Amygdala (tissue), 56 donors: ENCODE measurements around the gene TBC1D20.
A peak's percentile ranks its signal among the peaks of the same experiment; 100 is the strongest.
"Not testable (repeated sequence)": the region's sequence is repeated elsewhere in the genome, so short reads cannot be mapped to it uniquely, and the experiment has no call there.

Experiments used
- DNase-seq, 56 donors: peaks; one replicate each; lab custom pipeline; 2025; lab: John Stamatoyannopoulos, UW

The TBC1D20 gene

DNA sequence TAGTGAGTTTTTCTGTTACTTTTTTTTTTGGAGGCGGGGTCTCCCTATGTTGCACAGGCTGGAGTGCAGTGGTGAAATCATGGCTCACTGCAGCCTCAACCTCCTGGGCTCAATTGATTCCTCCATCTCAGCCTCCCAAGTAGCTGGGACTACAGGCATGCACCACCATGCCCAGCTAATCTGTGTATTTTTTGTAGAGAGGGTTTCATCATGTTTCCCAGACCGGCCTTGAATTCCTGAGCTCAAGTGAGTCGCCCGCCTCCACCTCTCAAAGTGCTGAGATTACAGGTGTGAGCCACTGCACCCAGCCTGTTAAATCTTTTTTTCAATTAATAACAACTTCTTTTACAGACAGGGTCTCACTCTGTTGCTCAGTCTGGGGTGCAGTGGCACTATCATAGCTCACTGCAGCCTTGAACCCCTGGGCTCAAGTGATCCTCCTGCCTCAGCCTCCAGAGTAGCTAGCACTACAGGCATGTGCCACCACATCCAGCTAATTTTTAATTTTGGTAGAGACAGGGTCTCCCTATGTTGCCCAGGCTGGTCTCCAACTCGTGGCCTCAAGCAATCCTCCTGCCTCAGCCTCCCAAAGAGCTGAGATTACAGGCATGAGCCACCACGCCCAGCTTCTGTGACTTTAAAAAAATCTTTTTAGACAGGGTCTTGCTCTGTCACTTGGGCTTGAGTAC lies 14.4 kb upstream of the TBC1D20 start:
- not testable (repeated sequence) for DNase-seq

DNA sequence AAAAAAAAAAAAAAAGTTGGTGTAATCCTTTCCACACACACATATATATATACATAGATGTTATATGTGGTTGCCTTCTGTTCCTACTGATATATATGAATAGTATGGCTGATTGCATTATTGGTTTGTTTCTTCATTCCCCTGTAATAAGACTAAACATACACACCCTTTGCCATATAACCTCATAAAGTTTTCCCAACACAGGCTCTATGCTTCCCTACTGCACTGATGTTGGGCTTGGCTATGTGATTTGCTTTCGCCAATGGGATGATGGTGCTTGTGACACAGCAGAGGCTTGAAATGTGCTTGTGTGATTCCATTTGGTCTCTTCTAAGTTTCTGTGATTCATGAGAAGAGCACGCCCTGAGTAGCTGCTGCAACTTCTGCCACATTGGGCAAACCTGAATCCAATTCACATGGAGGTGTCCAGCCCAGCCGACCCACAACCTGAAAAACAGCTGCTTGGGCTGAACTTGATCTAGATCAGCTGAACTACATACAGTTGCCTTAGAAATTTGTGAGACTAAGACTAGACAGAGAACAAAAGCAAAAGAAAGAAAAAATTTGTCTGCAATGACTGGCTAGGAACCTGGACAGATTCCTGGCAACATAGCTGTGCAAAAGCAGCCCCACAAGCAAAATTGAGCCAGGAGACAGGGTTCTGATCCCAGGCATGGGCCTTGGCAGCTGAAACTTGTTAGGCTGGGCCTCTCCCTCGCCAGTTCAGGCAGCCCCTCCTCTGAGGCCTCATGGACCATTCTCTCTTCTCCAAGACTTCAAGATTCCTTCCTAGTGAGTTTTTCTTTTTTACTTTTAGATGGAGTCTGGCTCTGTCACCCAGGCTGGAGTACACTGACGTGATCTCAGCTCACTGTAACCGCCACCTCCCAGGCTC lies 13.4 kb upstream of the TBC1D20 start:
- peak in 1 of 56 donors; percentile 3 for DNase-seq

DNA sequence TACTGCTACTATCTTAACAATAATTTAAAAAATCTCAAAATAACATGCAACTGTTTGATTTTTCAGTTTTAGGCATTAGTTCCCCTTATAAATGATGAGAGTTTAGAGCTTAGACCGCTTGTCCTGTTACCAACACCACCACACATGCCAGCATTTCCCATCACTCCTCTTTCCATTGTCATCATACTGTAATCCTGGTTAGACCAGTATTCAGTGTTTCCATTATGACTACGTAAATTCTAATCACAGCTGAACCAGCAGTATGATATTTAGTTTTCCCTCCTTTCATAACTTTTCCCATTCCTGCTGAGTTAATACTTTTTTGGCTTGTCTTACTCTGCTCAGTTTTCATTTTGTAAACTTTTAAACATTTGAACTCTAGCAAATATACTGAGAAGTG lies 12.2 kb upstream of the TBC1D20 start:
- no peak for DNase-seq

DNA sequence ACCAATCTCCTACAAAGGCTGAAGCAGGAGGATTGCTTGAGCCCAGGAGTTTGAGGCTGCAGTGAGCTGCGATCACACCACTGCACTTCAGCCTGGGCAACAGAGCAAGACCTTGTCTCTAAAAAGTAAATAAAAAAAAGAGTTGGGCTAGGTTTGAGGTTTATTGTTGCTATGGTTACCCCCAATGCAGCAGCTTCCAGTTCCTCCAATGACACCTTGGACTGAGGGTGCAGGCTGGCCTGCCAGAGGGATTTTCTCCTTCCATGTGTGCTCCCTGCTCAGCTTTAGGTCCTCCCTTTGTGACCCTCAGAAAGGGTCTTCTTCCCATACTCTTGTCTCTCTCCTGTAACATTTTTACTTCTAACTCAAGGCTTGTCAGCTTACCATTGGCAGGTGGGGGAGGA lies 10.6 kb upstream of the TBC1D20 start:
- no peak for DNase-seq

DNA sequence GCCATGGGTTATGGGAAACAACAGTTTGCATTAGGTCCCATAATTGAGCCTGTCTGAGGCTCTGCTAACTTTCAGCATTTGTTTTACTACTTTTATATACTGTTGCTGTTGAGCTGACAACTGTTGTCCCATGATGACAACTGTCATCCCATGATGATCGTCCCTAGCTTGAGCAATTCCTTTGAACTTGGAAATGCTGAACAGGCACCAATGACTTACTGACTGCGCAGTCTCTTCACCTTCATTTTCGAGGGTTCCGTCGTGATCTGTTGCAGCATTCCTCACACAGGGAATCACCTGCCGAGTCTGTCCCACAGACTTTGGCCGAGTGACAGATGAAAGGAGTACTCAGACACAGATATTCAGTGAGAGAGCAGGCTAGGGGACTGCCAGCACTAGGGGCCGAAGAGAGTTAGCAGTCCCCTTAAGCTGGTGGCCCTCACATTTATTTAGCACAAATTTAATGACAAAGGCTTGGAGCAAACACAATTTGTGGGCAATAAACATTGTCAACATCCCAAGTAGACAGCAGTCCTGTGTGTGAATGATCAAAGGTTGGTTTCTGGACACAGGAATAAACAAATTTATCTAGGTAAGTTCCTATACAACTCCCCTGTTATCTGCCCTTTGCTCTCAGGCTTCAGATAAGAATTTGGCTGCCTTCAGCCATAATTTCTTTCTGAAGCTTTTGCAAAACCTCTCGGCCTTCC lies 10.0 kb upstream of the TBC1D20 start:
- DNase-seq, result no peak

DNA sequence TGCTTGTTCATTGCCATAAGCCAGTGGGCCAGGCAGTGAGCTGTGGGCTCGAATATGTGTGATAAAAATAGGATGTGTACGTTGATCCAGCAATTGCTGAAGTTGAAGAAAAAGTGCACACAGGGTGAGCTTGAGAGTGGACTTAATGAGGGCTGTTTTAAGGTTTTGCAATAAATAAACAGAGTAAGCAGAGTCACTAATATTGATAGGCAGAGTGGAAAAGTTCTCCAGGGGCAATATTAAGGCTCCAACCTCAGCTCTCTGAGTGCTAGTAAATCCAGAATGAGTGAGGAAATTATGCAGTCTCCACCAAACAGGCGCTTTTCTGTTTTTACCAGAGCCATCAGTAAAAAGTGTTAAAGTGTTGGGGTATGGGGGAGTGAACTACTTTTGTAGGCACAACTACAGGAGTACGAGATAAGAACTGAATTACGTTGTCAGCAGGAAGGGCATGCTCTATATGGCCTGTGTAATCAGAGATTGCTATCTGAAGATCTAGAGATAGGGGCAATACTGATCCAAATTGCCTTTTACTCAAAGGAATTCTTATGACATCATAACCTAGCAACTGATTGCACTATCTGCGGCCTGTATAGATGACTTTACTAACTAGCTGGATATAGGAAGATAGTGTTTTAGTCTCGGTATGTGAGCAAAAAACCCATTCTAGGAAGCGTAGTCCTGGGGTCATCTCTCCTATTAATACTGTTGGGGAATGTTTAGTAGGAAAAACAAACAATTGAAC lies 7.6 kb upstream of the TBC1D20 start:
- DNase-seq, result no peak

DNA sequence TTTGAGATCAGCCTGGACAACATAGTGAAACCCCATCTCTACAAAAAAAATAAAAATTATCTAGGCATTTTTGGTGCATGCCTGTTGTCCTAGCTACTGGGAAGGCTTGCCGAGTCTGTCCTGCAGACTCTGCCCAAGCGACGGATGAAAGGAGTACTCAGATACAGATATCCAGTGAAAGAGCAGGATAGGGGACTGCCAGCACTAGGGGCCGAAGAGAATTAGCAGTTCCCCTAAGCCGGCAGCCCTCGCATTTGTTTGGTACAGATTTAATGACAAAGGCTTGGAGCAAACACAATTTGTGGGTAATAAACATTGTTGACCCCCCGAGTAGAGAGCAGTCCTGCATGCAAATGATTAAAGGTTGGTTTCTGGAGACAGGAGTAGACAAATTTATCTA lies 5.4 kb upstream of the TBC1D20 start:
- DNase-seq, result no peak

DNA sequence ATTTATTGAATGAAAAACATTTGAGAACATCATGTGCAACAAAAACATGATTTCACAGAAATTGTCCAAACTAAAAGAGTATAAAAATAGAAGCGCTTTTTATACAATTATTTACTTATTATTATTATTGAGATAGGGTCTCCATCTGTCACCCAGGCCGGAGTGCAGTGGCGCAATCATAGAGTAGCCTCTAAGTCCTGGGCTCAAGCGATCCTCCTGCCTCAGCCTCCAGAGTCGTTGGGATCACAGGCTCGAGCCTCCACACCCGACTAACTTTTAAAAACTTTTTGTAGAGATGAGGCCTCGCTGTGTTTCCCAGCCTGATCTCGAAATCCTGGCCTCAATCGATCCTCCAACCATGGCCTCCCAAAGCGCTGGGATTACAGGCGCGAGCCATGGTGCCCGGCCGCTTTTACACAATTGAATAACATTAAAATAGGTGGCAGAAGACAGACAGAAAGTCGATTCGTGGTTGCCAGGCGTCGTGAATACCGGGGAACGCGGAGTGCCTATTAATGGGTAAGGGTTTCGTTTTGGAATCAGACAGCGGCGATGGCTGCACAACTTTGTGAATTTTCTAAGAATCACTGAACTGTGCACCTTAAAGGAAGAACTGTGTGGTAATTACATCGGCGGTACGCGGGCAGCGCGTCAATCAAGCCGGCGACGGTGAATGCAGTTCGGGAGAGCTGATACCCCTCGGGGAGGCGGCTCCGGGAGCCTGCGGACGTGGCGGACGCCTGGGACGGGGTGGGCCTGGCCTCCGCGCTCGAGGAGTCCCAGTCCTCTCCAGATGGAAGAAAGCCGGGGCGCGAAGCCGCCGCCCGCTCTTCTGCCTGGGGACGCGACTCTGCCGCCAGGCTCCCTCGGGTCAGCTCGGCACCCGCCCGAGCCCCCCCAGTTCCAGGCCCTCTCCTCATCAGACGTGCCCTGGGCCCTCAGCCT lies 807 bp downstream of the TBC1D20 start:
- DNase-seq, result peak in 22 of 56 donors; percentile 25 to 77 (median 53)

DNA sequence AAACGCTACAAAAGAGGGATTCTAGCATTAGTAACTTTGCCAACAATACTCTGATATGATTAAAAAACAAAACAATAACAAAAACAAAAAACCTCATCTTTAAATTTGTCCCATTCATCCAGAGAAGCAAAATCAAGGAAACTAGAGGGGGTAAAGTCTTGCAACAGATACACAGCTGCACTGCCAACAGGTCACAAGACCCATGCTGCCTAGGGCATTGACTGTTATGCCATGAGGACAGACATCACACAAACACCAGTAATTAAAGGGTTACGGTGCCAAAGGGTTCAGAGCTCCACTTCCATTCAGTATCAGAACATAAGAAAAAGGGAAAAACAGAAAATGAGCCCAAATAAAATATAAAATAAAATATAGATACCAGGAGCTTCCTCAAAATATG lies 1.6 kb downstream of the TBC1D20 start:
- peak in 2 of 56 donors; percentile 13 to 18 for DNase-seq

DNA sequence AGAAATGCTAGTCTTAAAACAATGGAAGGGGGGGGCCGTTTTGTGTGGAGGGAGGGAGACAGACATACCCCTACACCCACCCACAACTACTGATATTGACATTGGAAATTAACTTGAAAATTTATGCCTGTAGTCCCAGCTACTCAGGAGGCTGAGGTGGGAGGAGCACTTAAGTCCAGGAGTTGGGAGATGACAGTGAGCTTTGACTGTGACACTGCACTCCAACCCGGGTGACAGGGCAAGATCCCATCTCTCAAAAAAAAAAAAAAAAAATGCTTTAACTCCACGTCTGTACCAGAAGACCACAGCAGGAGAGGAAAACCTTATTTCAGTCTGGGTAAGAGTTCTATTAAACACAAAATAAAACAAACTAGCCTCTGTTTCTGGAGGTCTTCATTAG lies 2.2 kb downstream of the TBC1D20 start:
- DNase-seq, result no peak

DNA sequence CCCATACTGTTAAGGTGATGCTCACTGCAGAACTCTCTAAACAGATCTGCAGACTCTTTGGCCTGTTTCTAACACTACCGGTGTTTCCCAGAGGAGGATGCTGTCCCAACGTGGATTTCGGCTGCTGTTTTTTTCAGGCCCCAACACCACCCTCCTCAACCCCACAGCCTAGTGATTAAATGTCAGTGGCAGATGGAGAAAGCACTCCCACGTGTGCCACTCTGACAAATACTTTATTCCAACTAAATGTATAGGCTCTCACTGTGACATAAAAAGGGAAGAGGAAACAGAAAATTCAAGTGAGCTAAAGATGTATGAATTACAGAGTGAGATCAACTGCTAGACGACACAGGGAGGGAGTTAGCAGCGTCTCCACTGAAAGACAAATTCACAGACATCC lies 3.6 kb downstream of the TBC1D20 start:
- DNase-seq, result no peak

DNA sequence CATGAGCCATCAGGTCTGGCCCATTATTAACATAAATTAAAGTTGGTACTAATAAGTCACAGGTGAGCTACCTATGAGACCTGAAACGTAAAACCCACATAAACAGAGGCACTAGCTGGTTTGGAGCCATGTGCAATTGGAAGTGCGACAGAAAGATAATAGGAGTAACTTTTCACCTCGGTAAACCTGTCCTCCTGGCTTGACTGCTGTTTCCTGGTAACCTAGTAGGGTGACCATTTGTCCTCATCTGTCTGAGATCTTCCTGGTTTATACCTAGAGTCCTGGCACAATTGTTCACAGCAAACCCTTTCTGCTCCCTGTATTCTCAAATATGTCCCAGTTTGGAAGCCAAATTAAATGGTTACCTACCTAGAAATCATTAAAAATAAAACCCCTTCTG lies 7.4 kb downstream of the TBC1D20 start:
- DNase-seq, result no peak

DNA sequence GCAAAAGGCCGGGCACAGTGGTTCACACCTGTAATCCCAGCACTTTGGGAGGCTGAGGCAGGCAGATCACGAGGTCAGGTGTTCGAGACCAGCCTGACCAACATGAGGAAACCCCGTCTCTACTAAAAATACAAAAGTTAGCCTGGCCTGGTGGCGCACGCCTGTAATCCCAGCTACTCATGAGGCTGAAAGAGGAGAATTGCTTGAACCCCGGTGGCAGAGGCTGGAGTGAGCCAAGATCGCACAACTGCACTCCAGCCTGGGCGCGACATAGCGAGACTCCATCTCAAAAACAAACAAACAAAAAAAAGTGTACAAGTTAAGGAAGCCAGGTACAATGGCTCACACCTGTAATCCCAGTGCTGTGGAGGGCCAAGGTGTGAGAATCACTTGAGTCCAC lies 10.3 kb downstream of the TBC1D20 start:
- not testable (repeated sequence) for DNase-seq

DNA sequence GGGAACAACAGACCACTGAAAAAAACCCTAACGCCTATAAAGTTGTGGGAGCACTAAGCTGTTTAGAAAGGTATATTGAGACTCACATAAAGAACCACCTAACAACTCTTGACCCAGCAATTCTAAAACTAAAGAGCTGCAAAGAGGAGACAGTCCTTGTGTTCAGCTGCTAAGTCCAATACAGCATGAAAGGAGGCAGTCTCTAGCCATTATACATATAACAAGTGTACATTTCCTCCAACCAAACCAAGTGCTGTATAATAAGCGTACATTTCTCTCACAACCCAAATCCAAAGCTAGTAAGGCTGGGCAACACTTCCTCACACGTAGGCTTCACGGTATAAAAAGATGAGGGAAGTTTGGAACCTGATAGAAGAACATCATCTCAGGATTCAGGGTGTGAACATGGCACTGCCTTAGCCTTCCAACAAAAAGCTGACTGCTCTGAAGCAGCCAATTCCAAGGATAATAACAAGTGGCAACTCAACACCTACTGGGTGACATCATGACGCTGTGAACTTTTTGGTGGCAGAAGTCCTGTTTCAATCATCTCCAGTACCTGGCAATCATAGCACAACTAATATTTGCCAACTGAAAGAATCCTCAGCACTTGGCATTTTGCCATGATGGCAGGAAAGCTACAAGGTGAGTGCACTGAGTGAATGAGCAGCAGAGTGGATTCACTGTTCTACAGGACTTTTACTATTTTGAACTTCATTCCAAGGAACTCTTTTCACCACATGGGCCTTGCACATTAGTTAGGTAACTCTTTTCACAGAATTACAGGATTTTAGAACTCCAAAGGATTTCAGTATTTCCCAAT lies 16.6 kb downstream of the TBC1D20 start:
- no peak for DNase-seq

DNA sequence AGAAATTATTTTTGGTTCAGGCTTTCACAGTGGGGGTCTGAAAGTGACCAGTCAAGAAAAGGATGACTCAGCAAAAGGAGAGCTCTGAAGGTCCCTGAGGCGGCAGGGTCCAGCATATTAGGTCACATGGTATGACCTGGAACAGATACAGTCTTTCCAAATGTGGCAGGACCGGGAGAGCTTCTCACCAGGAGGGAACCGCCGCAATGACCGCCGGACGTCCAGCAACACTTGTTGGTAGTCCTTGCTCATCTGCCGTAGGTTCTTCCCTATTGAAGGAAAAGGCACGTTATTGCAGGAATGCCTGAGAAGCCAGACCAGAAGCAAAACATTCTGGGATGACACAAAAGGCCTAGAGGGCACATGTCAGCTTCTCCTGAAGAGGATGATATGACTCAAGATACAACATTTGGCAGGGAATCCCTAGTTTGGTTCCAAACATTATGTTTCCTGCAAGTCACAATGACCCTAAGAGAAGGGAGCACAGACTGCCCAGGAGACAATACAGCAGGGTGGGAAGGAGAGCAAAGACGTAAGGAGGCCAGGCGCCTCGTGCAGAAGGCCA lies 17.4 kb downstream of the TBC1D20 start:
- no peak for DNase-seq

DNA sequence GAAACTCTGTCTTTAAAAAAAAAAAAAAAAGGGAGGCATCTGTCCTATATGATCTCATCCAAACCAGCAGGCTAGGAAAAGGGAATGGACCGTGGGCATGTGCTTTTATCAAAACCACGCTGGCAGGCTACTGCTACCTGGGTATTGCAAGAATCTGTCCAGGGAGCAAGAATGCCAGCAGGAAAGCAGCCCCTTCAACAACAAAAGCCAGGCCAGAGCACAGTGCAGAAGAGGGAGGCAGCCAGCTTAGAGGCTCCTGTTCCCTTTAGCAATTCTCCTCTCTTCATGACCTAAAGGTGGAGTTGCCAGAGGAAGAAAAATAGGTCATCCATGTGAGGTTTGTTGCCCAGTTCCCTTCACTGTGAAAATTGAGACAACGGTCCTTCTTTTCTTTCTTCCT lies 18.2 kb downstream of the TBC1D20 start:
- DNase-seq, result no peak

DNA sequence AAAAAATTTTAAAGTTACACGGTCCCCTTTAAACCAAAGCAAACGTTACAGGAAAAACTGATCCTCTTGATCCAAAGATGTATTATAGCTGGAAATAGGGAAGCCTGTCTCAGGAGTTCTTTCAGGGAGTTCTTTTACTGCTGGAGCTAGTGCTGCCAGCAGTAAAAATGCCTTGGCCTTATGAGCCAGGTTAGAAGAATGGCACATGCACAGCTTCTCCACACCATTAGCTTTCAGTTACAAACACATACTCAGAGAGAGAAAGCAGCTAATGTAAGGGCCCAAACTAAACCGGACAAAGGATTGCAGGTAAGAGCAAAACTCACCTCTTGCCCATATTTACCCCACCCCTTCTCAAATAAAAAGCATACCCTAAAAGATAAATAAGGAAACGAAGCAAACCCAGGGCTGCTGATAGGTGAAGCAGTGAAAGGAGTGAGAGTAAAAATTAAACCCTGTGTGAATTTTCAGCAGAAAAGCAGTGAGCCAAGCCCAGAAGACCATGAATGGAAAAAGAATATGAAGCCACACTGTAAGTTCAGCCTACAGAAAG lies 19.0 kb downstream of the TBC1D20 start:
- no peak for DNase-seq

DNA sequence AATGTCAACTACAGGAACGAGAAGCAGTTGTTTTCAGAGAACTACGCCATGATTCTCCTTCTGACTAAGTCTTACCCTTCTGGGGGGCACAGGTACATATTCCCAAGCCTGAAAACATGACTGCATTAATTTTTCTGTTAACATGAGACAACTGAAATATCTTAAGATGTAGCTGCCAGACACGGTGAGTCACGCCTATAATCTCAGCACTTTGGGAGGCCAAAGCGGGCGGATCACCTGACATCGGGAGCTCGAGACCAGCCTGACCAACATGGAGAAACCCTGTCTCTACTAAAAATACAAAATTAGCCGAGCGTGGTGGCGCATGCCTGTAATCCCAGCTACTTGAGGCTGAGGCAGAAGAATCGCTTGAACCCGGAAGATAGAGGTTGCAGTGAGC lies 21.7 kb downstream of the TBC1D20 start:
- no peak for DNase-seq
